PC-9 (cell line): ENCODE measurements around the gene ZSCAN12.

Experiments
- CTCF ChIP-seq: fragments of 200-600 bp; sonication (generic); conservative IDR thresholded peaks from 2 replicates; pipeline ENCODE4 v1.6.1; 2017; ENCODE audit warnings: mixed run types, antibody characterized with exemption, mild to moderate bottlenecking, moderate library complexity
- EZH2 ChIP-seq: fragments of 200-600 bp; sonication (generic); IDR thresholded peaks from 2 replicates; pipeline ENCODE4 v1.8.0; 2017; ENCODE audit warnings: antibody characterized with exemption, low read depth

GRCh38 chr6:28446818-28447511 lies 47.4 kb upstream of the ZSCAN12 start:
- no peak for TF ChIP-seq CTCF
- TF ChIP-seq EZH2, result no peak
